ENCODE data around the gene LMLN. TPM values are rescaled to one million over a fixed set of nuclear protein-coding genes. Genes with fewer than 3 reads are reported as not detected.
"Not testable (repeated sequence)": the region's sequence is repeated elsewhere in the genome, so short reads cannot be mapped to it uniquely, and the experiment has no call there.

The LMLN gene
- total RNA-seq (2021; fragmentation: NEBNext Ultra II Directional; extraction: Animal tissue kit (Norgen Biotek cat#: 25700)): 1 to 10 TPM; 4.8 to 8.1 (median 6.4) TPM
- long read RNA-seq, partial matches to known transcripts: 0 of 1 reads
- long read RNA-seq, other reads (novel, unspliced or antisense): 0 of 1 reads

- Mint-ChIP-seq H3K4me3 (peak within 1 kb of the TSS; percentile 91), H3K36me3 (ENCODE audit: low read depth) (peaks cover 30% of the 10 kb centered on the region), H3K27me3 (ENCODE audit: insufficient read depth) (peaks cover 6% of the 10 kb centered on the region), H3K9me3 (no peaks in the 10 kb centered on the region), H3K4me1 (ENCODE audit: low read depth) (peaks cover 55% of the 10 kb centered on the region), H3K27ac (peak within 1 kb of the TSS; percentile 96)
- TF ChIP-seq, protein P1, sequence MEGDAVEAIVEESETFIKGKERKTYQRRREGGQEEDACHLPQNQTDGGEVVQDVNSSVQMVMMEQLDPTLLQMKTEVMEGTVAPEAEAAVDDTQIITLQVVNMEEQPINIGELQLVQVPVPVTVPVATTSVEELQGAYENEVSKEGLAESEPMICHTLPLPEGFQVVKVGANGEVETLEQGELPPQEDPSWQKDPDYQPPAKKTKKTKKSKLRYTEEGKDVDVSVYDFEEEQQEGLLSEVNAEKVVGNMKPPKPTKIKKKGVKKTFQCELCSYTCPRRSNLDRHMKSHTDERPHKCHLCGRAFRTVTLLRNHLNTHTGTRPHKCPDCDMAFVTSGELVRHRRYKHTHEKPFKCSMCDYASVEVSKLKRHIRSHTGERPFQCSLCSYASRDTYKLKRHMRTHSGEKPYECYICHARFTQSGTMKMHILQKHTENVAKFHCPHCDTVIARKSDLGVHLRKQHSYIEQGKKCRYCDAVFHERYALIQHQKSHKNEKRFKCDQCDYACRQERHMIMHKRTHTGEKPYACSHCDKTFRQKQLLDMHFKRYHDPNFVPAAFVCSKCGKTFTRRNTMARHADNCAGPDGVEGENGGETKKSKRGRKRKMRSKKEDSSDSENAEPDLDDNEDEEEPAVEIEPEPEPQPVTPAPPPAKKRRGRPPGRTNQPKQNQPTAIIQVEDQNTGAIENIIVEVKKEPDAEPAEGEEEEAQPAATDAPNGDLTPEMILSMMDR (IDR thresholded peaks at IDR 0.05): peak; percentile 9; the same call in 1 of the 2 replicates
- peak; percentile 95 for DNase-seq
These were observed at the start of gene LMLN for GRCh38 chr3:197959891-197960693. TSS of gene LMLN (plus strand) at chr3:197960217. CDS start at chr3:197960246, 29 bp downstream.

DNA sequence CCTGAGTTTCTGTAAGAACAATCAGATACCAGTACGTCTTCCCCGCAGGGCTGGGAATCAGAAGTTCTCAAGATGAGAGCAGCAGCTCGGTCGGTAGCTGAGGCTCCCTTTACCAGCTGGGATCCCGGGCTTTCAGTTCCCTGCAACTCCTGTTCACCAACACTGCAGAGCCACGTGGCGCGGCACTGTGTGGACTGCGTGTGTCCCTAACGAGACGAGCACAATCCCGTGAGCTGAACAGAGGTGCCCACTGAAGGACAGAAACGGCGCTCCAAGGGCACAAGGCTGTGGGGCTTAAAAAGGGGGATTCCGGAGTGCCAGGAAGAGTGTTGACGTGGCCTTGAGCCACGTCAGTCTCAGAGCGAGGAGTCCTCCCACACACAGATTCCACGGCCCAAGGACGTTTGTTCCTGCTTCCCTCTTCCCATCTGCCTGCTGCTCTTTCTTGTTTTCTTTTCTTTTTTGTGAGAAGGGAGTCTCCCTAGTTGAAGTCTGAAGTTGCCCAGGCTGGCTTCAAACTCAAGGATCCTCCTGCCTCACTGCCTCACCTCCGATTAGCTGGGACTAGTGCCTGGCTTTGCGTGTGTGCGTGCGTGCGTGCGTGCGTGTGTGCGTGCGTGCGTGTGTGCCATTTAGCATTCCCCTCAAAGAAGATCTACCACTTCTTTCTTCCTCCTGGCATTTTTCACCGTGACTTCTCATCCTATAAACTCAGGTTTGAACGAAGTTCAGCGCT is 47.1 kb upstream of the LMLN start:
- H3K27me3 Mint-ChIP-seq (ENCODE audit: insufficient read depth): no peaks in the 10 kb centered on the region
- no peak overlapping the region for H3K4me3 Mint-ChIP-seq
- TF ChIP-seq, protein P1 (IDR thresholded peaks at IDR 0.05): no peak
- H3K9me3 Mint-ChIP-seq: no peaks in the 10 kb centered on the region
- DNase-seq: no peak
- peaks cover 10% of the 10 kb centered on the region for H3K4me1 Mint-ChIP-seq (ENCODE audit: low read depth)
- no peak overlapping the region for H3K27ac Mint-ChIP-seq
- H3K36me3 Mint-ChIP-seq (ENCODE audit: low read depth): no peaks in the 10 kb centered on the region; the same call in 1 of the 2 replicates

- Mint-ChIP-seq H3K27ac (no peak overlapping the region), H3K4me3 (no peak overlapping the region), H3K9me3 (no peaks in the 10 kb centered on the region), H3K4me1 (ENCODE audit: low read depth) (peaks cover 1% of the 10 kb centered on the region), H3K36me3 (ENCODE audit: low read depth) (no peaks in the 10 kb centered on the region; the same call in 1 of the 2 replicates), H3K27me3 (ENCODE audit: insufficient read depth) (no peaks in the 10 kb centered on the region)
- TF ChIP-seq, protein P1 (IDR thresholded peaks at IDR 0.05): no peak
- no peak for DNase-seq
These were observed 46.2 kb upstream of the LMLN start for GRCh38 chr3:197913641-197914380.

DNA sequence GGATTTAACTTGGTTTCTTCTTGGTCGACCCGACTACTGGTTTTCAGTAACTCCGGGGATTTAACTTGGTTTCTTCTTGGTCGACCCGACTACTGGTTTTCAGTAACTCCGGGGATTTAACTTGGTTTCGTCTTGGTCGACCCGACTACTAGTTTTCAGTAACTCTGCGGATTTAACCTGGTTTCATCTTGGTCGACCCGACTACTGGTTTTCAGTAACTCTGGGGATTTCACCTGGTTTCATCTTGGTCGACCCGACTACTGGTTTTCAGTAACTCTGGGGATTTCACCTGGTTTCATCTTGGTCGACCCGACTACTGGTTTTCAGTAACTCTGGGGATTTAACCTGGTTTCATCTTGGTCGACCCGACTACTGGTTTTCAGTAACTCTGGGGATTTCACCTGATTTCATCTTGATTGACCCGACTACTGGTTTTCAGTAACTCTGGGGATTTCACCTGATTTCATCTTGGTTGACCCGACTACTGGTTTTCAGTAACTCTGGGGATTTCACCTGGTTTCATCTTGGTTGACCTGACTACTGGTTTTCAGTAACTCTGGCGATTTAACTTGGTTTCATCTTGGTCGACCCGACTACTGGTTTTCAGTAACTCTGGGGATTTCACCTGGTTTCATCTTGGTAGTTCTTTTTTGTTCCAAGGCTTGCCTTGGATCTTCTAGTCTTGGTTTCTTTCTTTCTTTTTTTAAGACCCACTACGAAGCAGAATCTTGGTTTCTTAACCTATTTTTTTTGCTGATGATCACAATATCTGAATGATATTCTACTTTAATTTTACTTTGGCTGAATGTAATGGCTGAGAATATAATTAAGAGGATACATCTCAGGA is 38.4 kb upstream of the LMLN start:
- not testable (repeated sequence) for H3K27me3 Mint-ChIP-seq (ENCODE audit: insufficient read depth); H3K9me3 Mint-ChIP-seq; DNase-seq; H3K4me1 Mint-ChIP-seq (ENCODE audit: low read depth); H3K36me3 Mint-ChIP-seq (ENCODE audit: low read depth); H3K4me3 Mint-ChIP-seq; H3K27ac Mint-ChIP-seq

DNA sequence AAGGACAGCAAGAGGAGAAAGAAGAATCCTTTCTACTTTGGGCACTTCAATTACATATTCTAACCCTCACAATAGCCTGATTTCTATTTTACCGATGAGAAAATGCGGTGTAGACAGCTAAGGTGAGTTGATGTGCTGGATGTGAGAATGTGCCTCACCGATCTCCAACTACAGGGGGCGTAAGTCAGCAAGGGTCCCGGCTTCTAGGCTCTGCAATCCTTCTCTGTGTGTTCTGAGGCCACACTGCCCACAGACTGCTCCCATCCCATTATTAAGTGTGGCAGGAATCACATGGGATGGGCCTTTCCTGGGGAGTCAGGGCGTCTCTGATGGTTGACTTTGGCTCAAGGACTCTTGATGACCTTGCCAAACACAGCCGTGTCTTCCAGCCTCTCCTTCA is 33.6 kb upstream of the LMLN start:
- no peaks in the 10 kb centered on the region for H3K27me3 Mint-ChIP-seq (ENCODE audit: insufficient read depth)
- TF ChIP-seq, protein P1 (IDR thresholded peaks at IDR 0.05): peak; percentile 34
- DNase-seq: no peak
- no peaks in the 10 kb centered on the region for H3K9me3 Mint-ChIP-seq
- H3K36me3 Mint-ChIP-seq (ENCODE audit: low read depth): no peaks in the 10 kb centered on the region; the same call in 1 of the 2 replicates
- no peaks in the 10 kb centered on the region for H3K4me1 Mint-ChIP-seq (ENCODE audit: low read depth)
- no peak overlapping the region for H3K4me3 Mint-ChIP-seq
- no peak overlapping the region for H3K27ac Mint-ChIP-seq

GRCh38 chr3:197927578-197927977 is 32.4 kb upstream of the LMLN start:
- H3K4me1 Mint-ChIP-seq (ENCODE audit: low read depth); H3K4me3 Mint-ChIP-seq; H3K36me3 Mint-ChIP-seq (ENCODE audit: low read depth); H3K27me3 Mint-ChIP-seq (ENCODE audit: insufficient read depth); H3K27ac Mint-ChIP-seq; H3K9me3 Mint-ChIP-seq; DNase-seq: not testable (repeated sequence)
